Activated B cell treated with CpG ODN at 0.5 μM for 24 hours (primary cell): ENCODE results near the gene PDK2. TPM values are rescaled to one million over a fixed set of nuclear protein-coding genes. Genes with fewer than 3 reads are reported as not detected.

Experiments used
- ATAC-seq: fragments of 200-7000 bp; cut with Tn5 transposase; one replicate; pipeline ENCODE4 v1.10.0; 2021; ENCODE audit warnings: low read depth, mild to moderate bottlenecking, moderate library complexity
- CTCF ChIA-PET: fragments of 350-600 bp; sonication (Branson Sonifier 250); formaldehyde crosslinking; loops from one replicate; lab custom pipeline; 2021; ENCODE audit warnings: antibody characterized with exemption; lab: Charles Lee
- POLR2A ChIA-PET: fragments of 350-600 bp; sonication (Branson Sonifier 250); formaldehyde crosslinking; loops from one replicate; lab custom pipeline; 2021; ENCODE audit warnings: antibody characterized with exemption; lab: Charles Lee
- DNase-seq: peaks from one replicate; pipeline ENCODE4 v3.0.0; 2022
- H3K27ac Mint-ChIP-seq: one replicate; pipeline ENCODE4 v1.8.0; 2020; ENCODE audit warnings: mixed read lengths
- H3K27me3 Mint-ChIP-seq: one replicate; pipeline ENCODE4 v1.8.0; 2021; ENCODE audit warnings: mixed read lengths
- H3K36me3 Mint-ChIP-seq: one replicate; pipeline ENCODE4 v1.8.0; 2021; ENCODE audit warnings: low read depth, mixed read lengths
- H3K4me1 Mint-ChIP-seq: one replicate; pipeline ENCODE4 v1.8.0; 2021; ENCODE audit warnings: mixed read lengths
- H3K4me3 Mint-ChIP-seq: one replicate; pipeline ENCODE4 v1.8.0; 2020; ENCODE audit warnings: mild to moderate bottlenecking, mixed read lengths
- H3K9me3 Mint-ChIP-seq: one replicate; pipeline ENCODE4 v1.8.0; 2020; ENCODE audit warnings: mixed read lengths
- CTCF ChIP-seq: fragments of 200-600 bp; IDR thresholded peaks from one replicate; pipeline ENCODE4 v1.8.0; 2022; ENCODE audit warnings: antibody characterized with exemption, mild to moderate bottlenecking
- intact Hi-C: fragments of 100-400 bp; cut with micrococcal nuclease; formaldehyde crosslinking; loops from one replicate; pipeline ENCODE4 v1.15.1; 2024
- total RNA-seq: library from RNA; stranded (reverse); gene quantifications from 2 replicates; pipeline ENCODE4 v1.2.3, GENCODE V29; 2022

PDK2 gene
- total RNA-seq, 1 donor from 2014 or later: 15.9 TPM

DNA sequence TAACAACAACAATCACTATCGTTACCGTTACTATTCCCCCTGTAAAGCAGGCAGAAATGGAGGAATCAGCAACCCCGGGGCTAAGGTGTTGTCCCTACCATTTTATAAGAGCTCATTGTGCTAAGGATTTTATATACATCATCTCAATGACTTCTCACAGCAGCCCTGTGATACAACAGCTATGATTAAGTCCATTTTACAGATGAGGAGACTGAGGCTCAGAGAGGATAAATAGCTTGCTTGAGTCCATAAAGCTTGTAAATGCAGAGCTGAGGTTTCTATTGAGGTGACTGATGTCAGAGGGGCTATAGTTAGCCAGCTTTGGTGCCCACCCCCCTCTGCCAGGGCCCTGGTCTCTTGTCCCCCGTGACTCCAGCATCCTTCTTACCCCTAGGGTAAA, 16.7 kb upstream of the PDK2 start:
- Mint-ChIP-seq H3K27ac (no peak overlapping the region), H3K4me3 (no peak overlapping the region), H3K4me1 (peaks cover 24% of the 10 kb centered on the region), H3K27me3 (no peaks in the 10 kb centered on the region), H3K36me3 (peaks cover 5% of the 10 kb centered on the region), H3K9me3 (no peaks in the 10 kb centered on the region)
- ChIA-PET POLR2A (no interaction called here), CTCF (interaction anchor here (1.4 to 2.3 kb wide), 2 partner anchors 9 to 16 kb away, joined by 4 to 12 read pairs; no protein-coding TSS in a partner anchor)
- intact Hi-C loops: no loop called here
- ATAC-seq (no peak), DNase-seq (no peak)
- no peak for TF ChIP-seq CTCF

DNA sequence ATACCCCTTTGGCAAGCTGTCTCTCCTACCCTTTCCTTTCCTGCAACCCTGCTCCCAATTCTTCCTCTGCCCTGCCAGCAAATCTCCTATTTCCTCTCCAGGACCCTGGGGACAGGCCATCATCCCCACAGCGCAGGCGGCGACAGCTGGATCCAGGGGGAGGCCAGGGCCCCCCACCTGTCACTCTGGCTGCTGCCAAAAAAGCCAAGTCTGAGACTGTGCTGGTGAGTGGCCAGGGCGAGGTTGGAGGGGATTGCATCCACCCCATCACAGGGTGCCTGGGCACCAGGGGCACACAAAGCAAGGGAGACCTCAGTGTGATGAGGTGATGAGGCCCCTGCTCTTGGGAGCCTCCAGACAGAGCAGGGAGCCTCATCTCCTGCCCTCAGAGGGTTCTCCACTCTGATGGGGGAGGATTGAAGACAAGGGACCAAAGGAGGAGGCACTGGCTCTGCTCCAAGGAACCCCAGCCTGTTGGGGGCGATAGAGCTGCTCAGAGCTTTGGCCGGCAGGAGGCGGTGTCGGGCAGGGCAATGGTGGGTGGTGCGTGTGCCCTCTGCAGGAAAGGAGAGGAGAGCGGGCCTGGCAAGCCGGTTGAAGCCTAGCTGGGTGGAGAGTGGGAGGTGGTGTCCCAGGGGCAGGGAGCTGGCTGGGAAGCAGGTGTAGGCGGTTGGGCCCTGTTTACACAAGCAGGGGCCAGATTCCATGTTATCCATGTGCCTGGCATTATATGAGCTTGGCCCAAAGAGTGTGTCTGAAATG, 15.6 kb upstream of the PDK2 start:
- no peak overlapping the region for H3K27ac Mint-ChIP-seq
- peaks cover 24% of the 10 kb centered on the region for H3K4me1 Mint-ChIP-seq
- H3K36me3 Mint-ChIP-seq: peaks cover 1% of the 10 kb centered on the region
- ATAC-seq (peak; percentile 56), DNase-seq (no peak)
- H3K4me3 Mint-ChIP-seq: no peak overlapping the region
- POLR2A ChIA-PET: interaction anchor here (0.5 kb wide), 1 partner anchor 340 kb away, joined by 4 read pairs; no protein-coding TSS in a partner anchor
- TF ChIP-seq CTCF: no peak
- CTCF ChIA-PET: interaction anchor here (0.9 to 1.3 kb wide), 2 partner anchors 19 to 54 kb away, joined by 3 to 4 read pairs; no protein-coding TSS in a partner anchor
- H3K9me3 Mint-ChIP-seq: no peaks in the 10 kb centered on the region
- intact Hi-C loops: no loop called here
- no peaks in the 10 kb centered on the region for H3K27me3 Mint-ChIP-seq

- DNase-seq (no peak), ATAC-seq (no peak)
- Mint-ChIP-seq H3K27ac (no peak overlapping the region), H3K4me3 (no peak overlapping the region), H3K27me3 (no peaks in the 10 kb centered on the region), H3K36me3 (no peaks in the 10 kb centered on the region), H3K9me3 (no peaks in the 10 kb centered on the region), H3K4me1 (peaks cover 24% of the 10 kb centered on the region)
- ChIA-PET CTCF (interaction anchor here (0.9 to 1.3 kb wide), 2 partner anchors 20 to 54 kb away, joined by 3 to 4 read pairs; no protein-coding TSS in a partner anchor), POLR2A (interaction anchor here (0.5 kb wide), 1 partner anchor 340 kb away, joined by 4 read pairs; no protein-coding TSS in a partner anchor)
- intact Hi-C loops: no loop called here
- TF ChIP-seq CTCF: no peak
These were observed 15.1 kb upstream of the PDK2 start for GRCh38 chr17:50080096-50080480.

DNA sequence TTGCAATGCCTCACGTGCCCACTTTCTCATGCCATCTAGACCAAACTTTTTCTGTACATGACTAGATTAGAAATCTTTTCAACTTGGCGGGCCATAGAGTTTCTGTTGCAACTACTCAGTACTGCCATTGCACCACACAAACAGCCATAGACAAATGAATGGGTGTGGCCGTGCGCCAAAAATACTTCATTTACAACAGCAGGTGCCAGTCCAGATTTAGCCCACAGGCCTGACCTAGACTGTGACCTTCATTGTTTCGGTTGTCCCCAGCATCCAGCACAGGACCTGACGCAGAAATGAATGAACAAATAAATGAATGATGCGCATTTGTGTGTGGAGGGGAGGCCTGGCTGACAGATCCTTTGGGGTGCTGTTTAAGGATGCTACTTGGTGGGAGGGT, 14.3 kb upstream of the PDK2 start:
- CTCF ChIA-PET: interaction anchor here (2.1 kb wide), 1 partner anchor 13 kb away, joined by 8 read pairs; no protein-coding TSS in a partner anchor
- ATAC-seq (peak; percentile 34), DNase-seq (no peak)
- Mint-ChIP-seq H3K4me1 (peaks cover 24% of the 10 kb centered on the region), H3K36me3 (no peaks in the 10 kb centered on the region), H3K9me3 (no peaks in the 10 kb centered on the region), H3K27me3 (no peaks in the 10 kb centered on the region), H3K27ac (peak overlapping the region; percentile 1), H3K4me3 (no peak overlapping the region)
- no peak for TF ChIP-seq CTCF
- intact Hi-C loops: no loop called here
- POLR2A ChIA-PET: no interaction called here

- H3K4me3 Mint-ChIP-seq: no peak overlapping the region
- intact Hi-C loops: no loop called here
- no peak for ATAC-seq
- H3K27ac Mint-ChIP-seq: no peak overlapping the region
- H3K9me3 Mint-ChIP-seq: no peaks in the 10 kb centered on the region
- H3K4me1 Mint-ChIP-seq: peaks cover 24% of the 10 kb centered on the region
- no peaks in the 10 kb centered on the region for H3K36me3 Mint-ChIP-seq
- ChIA-PET POLR2A (no interaction called here), CTCF (interaction anchor here (2.1 kb wide), 1 partner anchor 13 kb away, joined by 8 read pairs; no protein-coding TSS in a partner anchor)
- no peak for TF ChIP-seq CTCF
- no peaks in the 10 kb centered on the region for H3K27me3 Mint-ChIP-seq
- DNase-seq: no peak
These were observed 13.4 kb upstream of the PDK2 start for GRCh38 chr17:50081757-50082156.
